GM12865 (cell line): ENCODE results near the gene PFN1.
A peak's percentile ranks its signal among the peaks of the same experiment; 100 is the strongest.
"Not testable (repeated sequence)": the region's sequence is repeated elsewhere in the genome, so short reads cannot be mapped to it uniquely, and the experiment has no call there.

ENCODE experiments used
- DNase-seq: peaks from one replicate; pipeline ENCODE4 v3.0.0; 2010; ENCODE audit warnings: low read depth
- H3K4me3 ChIP-seq: 2 replicates; pipeline ENCODE4 v1.5.1; 2011; ENCODE audit warnings: mild to moderate bottlenecking, low read depth, low read length, control low read depth
- CTCF ChIP-seq: IDR thresholded peaks from 2 replicates; pipeline ENCODE4 v1.5.1; 2011; ENCODE audit warnings: low read length, control low read depth, low read depth, inconsistent platforms; ENCODE audit not compliant: insufficient read depth; ENCODE audit errors: missing control alignments

The PFN1 gene

GRCh38 chr17:4908711-4909496, 39.4 kb downstream of the PFN1 start:
- DNase-seq = peak; percentile 92
- TF ChIP-seq CTCF = peak; percentile 84
- no peak overlapping the region for H3K4me3 ChIP-seq

GRCh38 chr17:4908301-4908700, 40.0 kb downstream of the PFN1 start:
- H3K4me3 ChIP-seq = no peak overlapping the region
- TF ChIP-seq CTCF = no peak
- DNase-seq = no peak

- not testable (repeated sequence) for H3K4me3 ChIP-seq, DNase-seq
These were observed 41.7 kb downstream of the PFN1 start for GRCh38 chr17:4906642-4907041.

- TF ChIP-seq CTCF = peak; percentile 80
- DNase-seq = peak; percentile 87
- no peak within 1 kb of the TSS for H3K4me3 ChIP-seq
These were observed 45.1 kb downstream of the PFN1 start, which contains the start of gene CHRNE for GRCh38 chr17:4903051-4903818. TSS of gene CHRNE (minus strand) at chr17:4903098. CDS start at chr17:4903063, 35 bp downstream.

- no peak overlapping the region for H3K4me3 ChIP-seq
- no peak for TF ChIP-seq CTCF
- no peak for DNase-seq
These were observed 45.8 kb downstream of the PFN1 start for GRCh38 chr17:4902540-4902939.

- DNase-seq = no peak
- no peak overlapping the region for H3K4me3 ChIP-seq
- TF ChIP-seq CTCF = no peak
These were observed 46.5 kb downstream of the PFN1 start for GRCh38 chr17:4901648-4902344.

- no peak for TF ChIP-seq CTCF
These were observed 47.2 kb downstream of the PFN1 start for GRCh38 chr17:4901108-4901647.

More at GRCh38 chr17:4901108-4901647, 47.2 kb downstream of the PFN1 start:
- H3K4me3 ChIP-seq = no peak overlapping the region; the same call in 1 of the 2 replicates
- DNase-seq = no peak
